Neural crest cell (in vitro differentiated cells): ENCODE results near the gene KLF9. TPM values are rescaled to one million over a fixed set of nuclear protein-coding genes. Genes with fewer than 3 reads are reported as not detected.

Experiments
- DNase-seq: peaks from one replicate; pipeline ENCODE4 v3.0.0; 2021; ENCODE audit warnings: low read depth, mixed read lengths, low spot score
- H3K27ac Mint-ChIP-seq: one replicate; pipeline ENCODE4 v1.8.0; 2021; ENCODE audit warnings: mild to moderate bottlenecking, mixed read lengths; ENCODE audit not compliant: unreplicated experiment
- H3K27me3 Mint-ChIP-seq: 2 replicates; pipeline ENCODE4 v1.8.0; 2021; ENCODE audit warnings: low read depth, mild to moderate bottlenecking, mixed read lengths
- H3K36me3 Mint-ChIP-seq: 2 replicates; pipeline ENCODE4 v1.8.0; 2021; ENCODE audit warnings: low read depth, mild to moderate bottlenecking, mixed read lengths
- H3K4me1 Mint-ChIP-seq: 2 replicates; pipeline ENCODE4 v1.8.0; 2021; ENCODE audit warnings: mixed read lengths
- H3K4me3 Mint-ChIP-seq: one replicate; pipeline ENCODE4 v1.8.0; 2021; ENCODE audit warnings: mild to moderate bottlenecking, mixed read lengths
- H3K9me3 Mint-ChIP-seq: 2 replicates; pipeline ENCODE4 v1.8.0; 2021; ENCODE audit warnings: mixed read lengths
- total RNA-seq: library from RNA; stranded (reverse); gene quantifications from 2 replicates; pipeline ENCODE4 v1.2.1, GENCODE V29; 2021
- TF ChIP-seq, protein P1 (sequence below): fragments of 200-600 bp; sonication (generic); conservative IDR thresholded peaks from 2 replicates; pipeline ENCODE4 v1.5.0; 2021; ENCODE audit warnings: antibody characterized with exemption, mild to moderate bottlenecking

KLF9 gene
- total RNA-seq, 1 donor from 2014 or later, result 0.19 TPM

DNA sequence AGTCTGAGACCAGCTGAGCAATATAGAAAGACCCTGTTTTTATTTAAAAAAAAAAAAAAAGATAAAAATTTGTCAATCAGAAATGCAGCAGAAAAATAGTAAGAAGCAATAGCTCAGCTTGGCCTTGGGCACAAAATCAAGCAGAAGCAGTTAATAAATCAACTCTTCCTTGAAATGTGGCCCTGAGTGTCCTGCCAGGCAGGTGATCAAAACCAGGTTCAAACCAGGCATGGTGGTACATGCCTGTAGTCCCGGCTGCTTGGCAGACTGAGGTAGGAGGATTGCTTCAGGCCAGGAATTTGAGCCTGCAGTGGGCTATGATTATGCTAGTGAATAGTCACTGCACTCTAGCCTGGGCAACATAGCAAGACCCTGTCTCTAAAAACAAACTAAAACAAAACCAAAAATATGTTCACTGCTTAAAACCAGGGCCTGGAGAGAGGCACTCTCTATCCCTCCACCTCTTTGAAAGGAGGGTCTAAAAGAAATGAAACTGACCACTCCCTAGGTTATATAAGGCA lies 27.9 kb upstream of the KLF9 start:
- Mint-ChIP-seq H3K27me3 (peaks cover 12% of the 10 kb centered on the region), H3K9me3 (no peaks in the 10 kb centered on the region), H3K4me1 (peaks cover 11% of the 10 kb centered on the region), H3K27ac (no peak overlapping the region), H3K4me3 (no peak overlapping the region), H3K36me3 (no peaks in the 10 kb centered on the region)
- TF ChIP-seq, protein P1, sequence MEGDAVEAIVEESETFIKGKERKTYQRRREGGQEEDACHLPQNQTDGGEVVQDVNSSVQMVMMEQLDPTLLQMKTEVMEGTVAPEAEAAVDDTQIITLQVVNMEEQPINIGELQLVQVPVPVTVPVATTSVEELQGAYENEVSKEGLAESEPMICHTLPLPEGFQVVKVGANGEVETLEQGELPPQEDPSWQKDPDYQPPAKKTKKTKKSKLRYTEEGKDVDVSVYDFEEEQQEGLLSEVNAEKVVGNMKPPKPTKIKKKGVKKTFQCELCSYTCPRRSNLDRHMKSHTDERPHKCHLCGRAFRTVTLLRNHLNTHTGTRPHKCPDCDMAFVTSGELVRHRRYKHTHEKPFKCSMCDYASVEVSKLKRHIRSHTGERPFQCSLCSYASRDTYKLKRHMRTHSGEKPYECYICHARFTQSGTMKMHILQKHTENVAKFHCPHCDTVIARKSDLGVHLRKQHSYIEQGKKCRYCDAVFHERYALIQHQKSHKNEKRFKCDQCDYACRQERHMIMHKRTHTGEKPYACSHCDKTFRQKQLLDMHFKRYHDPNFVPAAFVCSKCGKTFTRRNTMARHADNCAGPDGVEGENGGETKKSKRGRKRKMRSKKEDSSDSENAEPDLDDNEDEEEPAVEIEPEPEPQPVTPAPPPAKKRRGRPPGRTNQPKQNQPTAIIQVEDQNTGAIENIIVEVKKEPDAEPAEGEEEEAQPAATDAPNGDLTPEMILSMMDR, result no peak
- DNase-seq, result no peak

DNA sequence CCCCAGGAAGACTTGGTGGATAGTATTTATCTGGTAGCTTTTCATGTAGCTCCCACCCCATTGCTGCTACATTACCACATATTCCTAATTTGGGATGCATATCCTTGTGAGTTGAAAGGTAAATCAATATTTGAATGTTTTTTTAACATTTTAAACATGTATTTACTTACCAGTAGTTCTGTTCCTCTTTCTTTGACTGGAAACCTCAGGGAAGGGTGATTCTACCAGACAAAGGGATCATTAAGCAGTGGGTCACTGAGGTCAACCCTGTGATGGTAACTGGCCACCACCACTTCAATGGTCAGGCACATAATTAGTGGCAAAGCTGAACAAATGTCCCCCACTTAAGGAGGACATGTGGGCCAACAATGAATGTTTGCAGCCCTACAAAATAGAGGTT lies 27.2 kb upstream of the KLF9 start:
- Mint-ChIP-seq H3K27ac (no peak overlapping the region), H3K4me1 (peaks cover 11% of the 10 kb centered on the region), H3K36me3 (no peaks in the 10 kb centered on the region), H3K9me3 (no peaks in the 10 kb centered on the region), H3K4me3 (no peak overlapping the region), H3K27me3 (peaks cover 12% of the 10 kb centered on the region)
- TF ChIP-seq, protein P1, result no peak
- DNase-seq, result no peak

DNA sequence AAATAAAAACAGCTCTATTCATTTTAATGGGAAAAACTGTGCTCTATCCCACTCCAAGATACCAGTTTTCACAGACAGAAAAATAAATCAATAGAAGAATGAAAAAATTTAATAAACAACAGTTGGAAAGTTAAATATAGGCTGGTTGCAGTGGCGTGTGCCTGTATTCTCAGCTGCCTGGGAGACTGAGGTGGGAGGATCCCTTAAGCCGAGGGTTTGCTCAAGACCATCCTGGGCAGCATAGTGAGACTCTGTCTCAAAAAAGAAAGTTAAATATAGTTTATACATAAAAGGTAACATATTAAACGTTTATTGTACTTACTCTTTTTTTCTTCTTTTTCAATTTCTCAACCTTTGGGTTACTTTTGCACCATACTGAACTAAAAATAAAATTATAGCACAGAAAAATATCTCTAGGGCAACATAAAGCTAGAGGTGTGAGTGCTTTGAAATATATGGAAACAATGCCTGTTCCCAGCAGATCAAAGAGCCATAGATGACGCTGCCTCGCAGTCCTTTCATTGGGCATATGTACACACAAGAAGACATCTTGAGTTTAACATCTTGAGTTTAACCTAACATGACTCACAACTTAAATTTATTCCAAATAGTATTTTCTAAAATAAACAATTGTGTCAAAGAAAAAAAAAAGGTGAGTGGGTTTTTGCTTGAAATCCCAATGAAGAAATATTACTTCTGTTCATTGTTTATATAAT lies 25.7 kb upstream of the KLF9 start:
- Mint-ChIP-seq H3K4me1 (peaks cover 11% of the 10 kb centered on the region), H3K4me3 (no peak overlapping the region), H3K9me3 (no peaks in the 10 kb centered on the region), H3K27me3 (peaks cover 12% of the 10 kb centered on the region), H3K27ac (no peak overlapping the region), H3K36me3 (no peaks in the 10 kb centered on the region)
- DNase-seq, result no peak
- TF ChIP-seq, protein P1, result no peak

DNA sequence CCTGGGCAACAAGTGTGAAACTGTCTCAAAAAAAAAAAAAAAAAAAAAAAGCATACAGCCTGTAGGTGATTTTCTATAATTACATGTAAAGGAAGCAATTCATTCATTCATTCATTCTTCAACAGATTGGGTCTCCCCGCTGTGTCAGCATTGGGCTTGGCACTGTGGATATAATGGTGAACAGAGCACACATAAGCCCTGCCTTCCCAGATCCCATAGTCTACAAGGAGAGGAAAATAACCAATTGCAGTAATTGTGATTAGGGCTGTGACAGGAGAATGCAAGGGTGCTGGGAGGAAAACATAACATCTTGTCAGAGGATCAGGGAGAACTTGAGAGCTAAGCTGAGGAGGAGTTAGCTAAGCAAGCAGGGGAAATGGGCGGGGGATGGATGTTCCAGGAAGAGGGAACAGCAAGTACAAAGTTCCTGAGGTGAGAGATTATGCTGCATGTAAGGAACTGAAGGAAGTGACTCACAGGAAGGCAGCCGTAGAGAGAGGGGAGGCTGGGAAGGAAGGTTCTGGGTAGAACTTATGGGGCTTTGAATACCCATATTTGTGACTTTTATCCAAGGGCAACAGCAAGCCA lies 24.0 kb upstream of the KLF9 start:
- TF ChIP-seq, protein P1, result no peak
- Mint-ChIP-seq H3K27ac (no peak overlapping the region), H3K27me3 (peaks cover 12% of the 10 kb centered on the region), H3K4me3 (no peak overlapping the region), H3K4me1 (peaks cover 11% of the 10 kb centered on the region), H3K36me3 (no peaks in the 10 kb centered on the region), H3K9me3 (no peaks in the 10 kb centered on the region)
- no peak for DNase-seq

DNA sequence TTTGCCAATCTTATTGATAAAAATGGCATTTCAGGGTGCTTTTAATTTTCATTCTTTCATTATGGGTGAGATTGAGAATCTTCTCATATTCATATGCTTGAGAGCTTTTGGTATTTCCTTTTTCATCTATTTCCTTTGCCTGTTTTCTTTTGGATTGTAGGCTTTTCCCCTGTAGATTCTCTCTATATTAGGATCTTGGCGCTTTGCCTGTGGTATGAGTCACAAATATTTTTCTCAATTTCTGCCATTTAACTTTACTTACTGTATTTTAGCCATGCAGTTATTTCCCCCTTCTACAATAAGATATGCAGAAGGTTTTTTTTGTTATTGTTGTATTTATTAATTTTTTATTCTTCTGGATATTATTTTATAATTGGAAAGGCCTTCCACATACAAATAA lies 21.5 kb upstream of the KLF9 start:
- no peak overlapping the region for H3K27ac Mint-ChIP-seq

More for the DNA sequence above, 21.5 kb upstream of the KLF9 start:
- TF ChIP-seq, protein P1, result no peak
- Mint-ChIP-seq H3K36me3 (peaks cover 2% of the 10 kb centered on the region), H3K4me1 (peaks cover 4% of the 10 kb centered on the region), H3K9me3 (no peaks in the 10 kb centered on the region), H3K27me3 (peaks cover 12% of the 10 kb centered on the region), H3K4me3 (no peak overlapping the region)
- no peak for DNase-seq
